VCaP (cell line): Measurements from ENCODE around the gene EPB41.

Source experiments
- H3K27ac ChIP-seq: fragments of 450-650 bp; 2 replicates; pipeline ENCODE4 v1.5.1; 2017
- CTCF ChIP-seq: fragments of 450-650 bp; conservative IDR thresholded peaks from 2 replicates; pipeline ENCODE4 v1.5.1; 2017; ENCODE audit warnings: mild to moderate bottlenecking, moderate library complexity

The EPB41 gene

GRCh38 chr1:28971980-28972771 lies 57.8 kb downstream of the EPB41 start:
- no peak overlapping the region for H3K27ac ChIP-seq
- no peak for TF ChIP-seq CTCF

GRCh38 chr1:28973596-28974421 lies 59.4 kb downstream of the EPB41 start:
- H3K27ac ChIP-seq, result no peak overlapping the region
- no peak for TF ChIP-seq CTCF

- TF ChIP-seq CTCF, result no peak
- H3K27ac ChIP-seq, result no peak overlapping the region
Observed at GRCh38 chr1:28974432-28974831, 60.1 kb downstream of the EPB41 start.

GRCh38 chr1:28976248-28976647 lies 61.9 kb downstream of the EPB41 start:
- no peak for TF ChIP-seq CTCF
- no peak overlapping the region for H3K27ac ChIP-seq

- no peak overlapping the region for H3K27ac ChIP-seq
- TF ChIP-seq CTCF, result no peak
Observed at GRCh38 chr1:28981210-28981609, 66.8 kb downstream of the EPB41 start.

- TF ChIP-seq CTCF, result no peak
Observed at GRCh38 chr1:28982198-28982597, 67.8 kb downstream of the EPB41 start.

GRCh38 chr1:28983091-28983490 lies 68.7 kb downstream of the EPB41 start:
- no peak for TF ChIP-seq CTCF

More at GRCh38 chr1:28982198-28982597, 67.8 kb downstream of the EPB41 start:
- H3K27ac ChIP-seq, result no peak overlapping the region

More at GRCh38 chr1:28983091-28983490, 68.7 kb downstream of the EPB41 start:
- H3K27ac ChIP-seq, result no peak overlapping the region
